ENCODE results near the gene KCNJ18.
"Not testable (repeated sequence)": the region's sequence is repeated elsewhere in the genome, so short reads cannot be mapped to it uniquely, and the experiment has no call there.

The KCNJ18 gene

GRCh38 chr17:21673451-21674241 lies 18.7 kb upstream of the KCNJ18 start:
- not testable (repeated sequence) for H3K4me2 ChIP-seq (ENCODE audit: low read length); H4K8ac ChIP-seq (ENCODE audit: low read depth, low read length); H3K23ac ChIP-seq (ENCODE audit: low read length); H3K56ac ChIP-seq (ENCODE audit: low read length); H2AK5ac ChIP-seq (ENCODE audit: low read length); H3K18ac ChIP-seq (ENCODE audit: low read length); H3K27ac ChIP-seq (ENCODE audit: low read depth, low read length); H2BK5ac ChIP-seq (ENCODE audit: low read length); H3K36me3 ChIP-seq (ENCODE audit: control insufficient read depth, insufficient read depth, low read length); H3K4ac ChIP-seq (ENCODE audit: low read depth, low read length); H3K79me1 ChIP-seq (ENCODE audit: low read length); H3K9ac ChIP-seq (ENCODE audit: low read length); H3K27me3 ChIP-seq (ENCODE audit: insufficient read depth, low read length, poor library complexity); H3K4me3 ChIP-seq (ENCODE audit: low read length); H3K79me2 ChIP-seq (ENCODE audit: control insufficient read depth, insufficient read depth, low read length); H3K4me1 ChIP-seq (ENCODE audit: control insufficient read depth, low read depth, low read length); H2BK120ac ChIP-seq (ENCODE audit: low read depth, low read length); DNase-seq; H2BK15ac ChIP-seq (replicated peaks; ENCODE audit: low read depth); H4K5ac ChIP-seq (ENCODE audit: low read length)
- WGBS (ENCODE audit: extremely low coverage, insufficient coverage, low lambda C conversion rate): no CpG with 5 or more reads among the region's 31 CpGs

- Histone ChIP-seq H3K4me2 (ENCODE audit: low read length) (no peak overlapping the region), H3K4me3 (ENCODE audit: low read length) (no peak overlapping the region), H3K4me1 (ENCODE audit: control insufficient read depth, low read depth, low read length) (no peaks in the 10 kb centered on the region), H3K23ac (ENCODE audit: low read length) (no peak overlapping the region), H4K5ac (ENCODE audit: low read length) (no peak overlapping the region), H2AK5ac (ENCODE audit: low read length) (no peak overlapping the region), H2BK15ac (replicated peaks; ENCODE audit: low read depth) (no peak overlapping the region), H3K18ac (ENCODE audit: low read length) (no peak overlapping the region), H3K27ac (ENCODE audit: low read depth, low read length) (no peak overlapping the region), H3K27me3 (ENCODE audit: insufficient read depth, low read length, poor library complexity) (no peaks in the 10 kb centered on the region), H3K36me3 (ENCODE audit: control insufficient read depth, insufficient read depth, low read length) (no peaks in the 10 kb centered on the region), H3K79me2 (ENCODE audit: control insufficient read depth, insufficient read depth, low read length) (no peaks in the 10 kb centered on the region), H3K56ac (ENCODE audit: low read length) (no peak overlapping the region), H2BK5ac (ENCODE audit: low read length) (no peak overlapping the region), H3K4ac (ENCODE audit: low read depth, low read length) (no peak overlapping the region), H2BK120ac (ENCODE audit: low read depth, low read length) (no peak overlapping the region), H4K8ac (ENCODE audit: low read depth, low read length) (no peak overlapping the region), H3K79me1 (ENCODE audit: low read length) (no peaks in the 10 kb centered on the region), H3K9ac (ENCODE audit: low read length) (no peak overlapping the region)
- WGBS (ENCODE audit: extremely low coverage, insufficient coverage, low lambda C conversion rate): no CpG with 5 or more reads among the region's 43 CpGs
- no peak for DNase-seq
These were observed 18.0 kb upstream of the KCNJ18 start for GRCh38 chr17:21674242-21674731.

GRCh38 chr17:21674891-21675738 lies 17.2 kb upstream of the KCNJ18 start:
- H3K4ac ChIP-seq (ENCODE audit: low read depth, low read length); H3K27me3 ChIP-seq (ENCODE audit: insufficient read depth, low read length, poor library complexity); H3K4me1 ChIP-seq (ENCODE audit: control insufficient read depth, low read depth, low read length); DNase-seq; H3K4me2 ChIP-seq (ENCODE audit: low read length); H2BK15ac ChIP-seq (replicated peaks; ENCODE audit: low read depth); H4K8ac ChIP-seq (ENCODE audit: low read depth, low read length); H2AK5ac ChIP-seq (ENCODE audit: low read length); H3K36me3 ChIP-seq (ENCODE audit: control insufficient read depth, insufficient read depth, low read length); H3K18ac ChIP-seq (ENCODE audit: low read length); H3K79me1 ChIP-seq (ENCODE audit: low read length); H3K56ac ChIP-seq (ENCODE audit: low read length); H3K9ac ChIP-seq (ENCODE audit: low read length); H3K4me3 ChIP-seq (ENCODE audit: low read length); H2BK5ac ChIP-seq (ENCODE audit: low read length); H3K23ac ChIP-seq (ENCODE audit: low read length); H3K27ac ChIP-seq (ENCODE audit: low read depth, low read length); H4K5ac ChIP-seq (ENCODE audit: low read length); H2BK120ac ChIP-seq (ENCODE audit: low read depth, low read length); H3K79me2 ChIP-seq (ENCODE audit: control insufficient read depth, insufficient read depth, low read length): not testable (repeated sequence)
- WGBS (ENCODE audit: extremely low coverage, insufficient coverage, low lambda C conversion rate): no CpG with 5 or more reads among the region's 17 CpGs

- H3K18ac ChIP-seq (ENCODE audit: low read length); H3K4me2 ChIP-seq (ENCODE audit: low read length); H2BK5ac ChIP-seq (ENCODE audit: low read length); H3K4ac ChIP-seq (ENCODE audit: low read depth, low read length); H3K9ac ChIP-seq (ENCODE audit: low read length); H4K5ac ChIP-seq (ENCODE audit: low read length); H4K8ac ChIP-seq (ENCODE audit: low read depth, low read length); H2BK15ac ChIP-seq (replicated peaks; ENCODE audit: low read depth); H3K27ac ChIP-seq (ENCODE audit: low read depth, low read length); H3K23ac ChIP-seq (ENCODE audit: low read length); H3K79me2 ChIP-seq (ENCODE audit: control insufficient read depth, insufficient read depth, low read length); H3K79me1 ChIP-seq (ENCODE audit: low read length); H2BK120ac ChIP-seq (ENCODE audit: low read depth, low read length); H3K56ac ChIP-seq (ENCODE audit: low read length); H2AK5ac ChIP-seq (ENCODE audit: low read length); DNase-seq; H3K36me3 ChIP-seq (ENCODE audit: control insufficient read depth, insufficient read depth, low read length); H3K4me1 ChIP-seq (ENCODE audit: control insufficient read depth, low read depth, low read length); H3K4me3 ChIP-seq (ENCODE audit: low read length); H3K27me3 ChIP-seq (ENCODE audit: insufficient read depth, low read length, poor library complexity): not testable (repeated sequence)
- no CpG with 5 or more reads among the region's 3 CpGs for WGBS (ENCODE audit: extremely low coverage, insufficient coverage, low lambda C conversion rate)
These were observed 16.6 kb upstream of the KCNJ18 start for GRCh38 chr17:21675739-21676130.

GRCh38 chr17:21676281-21677111 lies 15.8 kb upstream of the KCNJ18 start:
- Histone ChIP-seq H3K4me3 (ENCODE audit: low read length) (no peak overlapping the region), H3K36me3 (ENCODE audit: control insufficient read depth, insufficient read depth, low read length) (no peaks in the 10 kb centered on the region), H2BK5ac (ENCODE audit: low read length) (no peak overlapping the region), H3K18ac (ENCODE audit: low read length) (no peak overlapping the region), H4K8ac (ENCODE audit: low read depth, low read length) (no peak overlapping the region), H4K5ac (ENCODE audit: low read length) (no peak overlapping the region), H3K9ac (ENCODE audit: low read length) (no peak overlapping the region), H3K79me1 (ENCODE audit: low read length) (no peaks in the 10 kb centered on the region), H3K27me3 (ENCODE audit: insufficient read depth, low read length, poor library complexity) (no peaks in the 10 kb centered on the region), H3K27ac (ENCODE audit: low read depth, low read length) (no peak overlapping the region), H2BK120ac (ENCODE audit: low read depth, low read length) (no peak overlapping the region), H2AK5ac (ENCODE audit: low read length) (no peak overlapping the region), H3K4me2 (ENCODE audit: low read length) (no peak overlapping the region), H3K23ac (ENCODE audit: low read length) (no peak overlapping the region), H3K56ac (ENCODE audit: low read length) (no peak overlapping the region), H3K79me2 (ENCODE audit: control insufficient read depth, insufficient read depth, low read length) (no peaks in the 10 kb centered on the region), H3K4me1 (ENCODE audit: control insufficient read depth, low read depth, low read length) (no peaks in the 10 kb centered on the region), H3K4ac (ENCODE audit: low read depth, low read length) (no peak overlapping the region), H2BK15ac (replicated peaks; ENCODE audit: low read depth) (no peak overlapping the region)
- DNase-seq: no peak
- WGBS (ENCODE audit: extremely low coverage, insufficient coverage, low lambda C conversion rate): no CpG with 5 or more reads among the region's 30 CpGs

Data from mesendoderm (in vitro differentiated cells).